Caki2 (cell line): ENCODE data around the gene GDF2. TPM values are rescaled to one million over a fixed set of nuclear protein-coding genes. Genes with fewer than 3 reads are reported as not detected.
A peak's percentile ranks its signal among the peaks of the same experiment; 100 is the strongest.

Experiments
- DNase-seq: peaks from one replicate; pipeline ENCODE4 v3.0.0-alpha.2; 2015; ENCODE audit warnings: low read depth
- in situ Hi-C: cut with HindIII; loops from 2 replicates; pipeline ENCODE4 v1.10.0; 2016; ENCODE audit warnings: low sequenced_read_pairs, low pct_unique_long_range_greater_than_20kb, mixed read lengths
- total RNA-seq: library from RNA; depleted of rRNA; stranded (reverse); fragments of >200 nt; shearing (Covaris generic); gene quantifications from 2 replicates; pipeline ENCODE4 v1.2.3, GENCODE V29; 2014; ENCODE audit warnings: low replicate concordance

GDF2 gene
- total RNA-seq, 1 experiment from 2014 or later, result not detected

DNA sequence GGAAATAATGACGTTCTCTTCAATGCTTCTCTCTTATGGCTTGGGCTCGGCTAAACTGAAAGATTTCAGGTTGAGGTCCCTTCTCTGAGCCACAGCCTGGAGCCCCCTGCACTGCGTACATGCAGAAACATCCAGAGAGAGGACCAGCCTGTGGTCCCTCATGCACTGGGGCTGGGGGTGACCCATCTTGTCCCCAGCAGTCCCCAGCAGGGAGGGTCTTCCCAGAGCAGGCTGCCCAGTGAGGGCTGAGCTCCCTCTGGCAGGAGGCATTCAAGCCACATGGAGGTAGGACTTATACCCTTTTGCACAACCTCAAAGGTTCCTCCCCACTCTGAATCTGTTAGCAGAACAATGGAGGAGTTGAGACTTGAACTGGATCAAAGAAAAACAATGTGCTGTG lies 14.9 kb upstream of the GDF2 start:
- DNase-seq, result no peak
- in situ Hi-C loops, result no loop called here

DNA sequence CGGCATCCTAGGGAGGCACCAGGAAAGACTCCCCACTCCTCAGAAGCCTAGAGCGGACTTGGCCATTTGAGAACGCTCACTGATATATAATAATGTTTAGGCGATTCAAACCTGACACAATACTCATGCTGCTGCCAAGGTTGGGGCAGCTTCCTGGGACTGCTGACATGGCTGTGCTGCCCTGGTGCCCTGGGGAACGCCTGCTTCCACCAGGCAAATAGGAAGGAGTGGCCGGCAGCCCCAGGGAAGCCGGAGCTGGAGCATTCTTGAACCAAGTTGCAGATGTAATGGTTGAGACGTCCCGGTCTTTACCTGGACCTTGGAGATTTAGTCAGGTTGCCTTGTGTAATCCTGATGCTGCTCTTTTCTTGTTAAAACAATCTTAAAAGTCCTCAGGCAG lies 13.5 kb upstream of the GDF2 start:
- in situ Hi-C loops, result no loop called here
- no peak for DNase-seq

DNA sequence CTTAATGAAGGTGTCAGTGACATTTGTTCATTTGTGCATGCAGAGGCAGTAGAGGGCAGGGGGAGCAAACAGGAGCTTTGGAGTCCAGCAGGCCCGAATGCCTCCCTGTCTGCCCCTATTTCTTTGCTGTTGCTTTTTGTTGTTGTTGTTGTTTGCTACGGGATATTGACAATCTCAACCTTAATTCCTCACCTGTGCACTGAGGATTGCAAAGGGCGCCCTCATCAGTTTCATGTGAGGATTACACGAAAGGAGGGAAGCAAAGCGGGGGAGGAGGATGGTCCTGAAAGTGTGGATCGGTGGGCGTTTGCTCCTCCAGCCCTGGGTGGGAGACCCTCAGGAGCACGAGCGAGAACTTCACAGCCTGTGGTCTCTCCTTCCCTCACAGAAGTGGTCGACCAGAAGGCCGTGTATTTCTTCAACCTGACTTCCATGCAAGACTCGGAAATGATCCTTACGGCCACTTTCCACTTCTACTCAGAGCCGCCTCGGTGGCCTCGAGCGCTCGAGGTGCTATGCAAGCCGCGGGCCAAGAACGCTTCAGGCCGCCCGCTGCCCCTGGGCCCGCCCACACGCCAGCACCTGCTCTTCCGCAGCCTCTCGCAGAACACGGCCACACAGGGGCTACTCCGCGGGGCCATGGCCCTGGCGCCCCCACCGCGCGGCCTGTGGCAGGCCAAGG lies 12.7 kb upstream of the GDF2 start:
- no peak for DNase-seq
- in situ Hi-C loops, result no loop called here

DNA sequence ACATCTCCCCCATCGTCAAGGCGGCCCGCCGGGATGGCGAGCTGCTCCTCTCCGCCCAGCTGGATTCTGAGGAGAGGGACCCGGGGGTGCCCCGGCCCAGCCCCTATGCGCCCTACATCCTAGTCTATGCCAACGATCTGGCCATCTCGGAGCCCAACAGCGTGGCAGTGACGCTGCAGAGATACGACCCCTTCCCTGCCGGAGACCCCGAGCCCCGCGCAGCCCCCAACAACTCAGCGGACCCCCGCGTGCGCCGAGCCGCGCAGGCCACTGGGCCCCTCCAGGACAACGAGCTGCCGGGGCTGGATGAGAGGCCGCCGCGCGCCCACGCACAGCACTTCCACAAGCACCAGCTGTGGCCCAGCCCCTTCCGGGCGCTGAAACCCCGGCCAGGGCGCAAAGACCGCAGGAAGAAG lies 12.2 kb upstream of the GDF2 start:
- in situ Hi-C loops, result no loop called here
- no peak for DNase-seq

DNA sequence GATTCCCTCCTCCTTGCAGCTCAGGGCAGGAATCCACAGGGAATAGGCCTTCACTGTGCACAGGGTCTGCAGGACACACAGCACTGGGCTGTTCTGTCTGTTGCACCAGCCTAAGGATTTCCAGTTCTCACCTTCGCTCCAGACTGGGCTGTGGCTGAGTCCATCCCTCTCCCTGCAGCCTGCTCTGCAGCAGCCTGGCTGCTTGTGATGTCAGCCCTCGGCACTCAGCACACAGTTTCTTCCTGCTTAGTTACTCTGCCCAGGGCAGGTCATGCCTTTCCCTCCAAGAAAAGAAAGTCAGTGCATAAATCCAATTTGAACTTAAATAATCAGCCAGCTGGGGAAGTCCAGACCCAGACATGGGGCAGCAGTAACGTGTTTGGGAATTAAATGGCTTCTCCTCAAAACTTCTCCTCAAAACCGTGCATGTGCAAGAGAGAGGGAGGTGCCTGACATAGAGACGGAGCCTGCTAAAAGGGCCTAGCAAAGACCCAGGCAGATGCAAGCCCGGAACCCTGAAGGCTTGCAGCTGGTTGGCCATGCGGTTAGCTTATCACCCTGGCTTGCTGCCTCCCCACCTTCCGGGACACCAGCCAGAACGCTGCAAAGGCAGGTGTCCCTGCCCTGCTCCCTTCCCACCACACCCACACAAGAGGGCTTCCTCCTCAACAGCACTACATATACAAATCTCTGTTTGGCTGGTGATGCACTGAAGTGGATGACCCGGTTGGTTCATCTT lies 10.9 kb upstream of the GDF2 start:
- in situ Hi-C loops, result no loop called here
- DNase-seq, result no peak

DNA sequence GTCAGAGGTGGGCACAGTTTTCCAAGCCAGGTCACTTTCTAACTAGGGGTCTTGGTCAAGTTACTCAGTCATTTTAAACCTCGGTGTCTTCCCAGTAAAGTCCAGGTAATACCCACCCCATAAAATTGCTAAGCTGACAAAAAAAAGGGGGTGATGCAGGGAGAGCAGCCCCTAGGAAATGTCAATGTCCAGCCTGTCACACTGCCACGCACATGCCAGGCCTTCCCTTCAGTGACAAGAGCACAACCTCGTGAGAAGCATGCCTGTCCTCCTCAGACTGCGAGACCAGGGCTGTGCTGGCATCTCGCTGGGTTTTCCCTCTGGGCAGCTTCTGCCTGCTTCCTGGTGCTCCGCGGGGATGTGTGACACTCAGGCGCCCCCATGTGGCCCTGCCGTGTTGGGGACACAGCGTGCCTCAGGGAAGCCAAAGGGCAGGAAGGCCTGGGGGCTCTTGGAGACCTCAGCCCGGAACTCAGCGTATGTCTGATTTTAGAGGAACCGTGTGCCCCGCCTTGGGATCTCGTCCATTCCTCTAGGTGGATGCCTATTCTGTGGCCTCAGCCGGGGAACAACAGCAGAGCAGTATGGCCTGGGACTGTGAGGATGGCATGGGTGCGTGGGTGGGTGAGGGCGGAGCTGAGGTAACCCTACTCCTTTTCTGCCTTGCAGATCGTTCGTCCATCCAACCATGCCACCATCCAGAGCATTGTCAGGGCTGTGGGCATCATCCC lies 10.2 kb upstream of the GDF2 start:
- in situ Hi-C loops, result no loop called here
- DNase-seq, result peak; percentile 61

DNA sequence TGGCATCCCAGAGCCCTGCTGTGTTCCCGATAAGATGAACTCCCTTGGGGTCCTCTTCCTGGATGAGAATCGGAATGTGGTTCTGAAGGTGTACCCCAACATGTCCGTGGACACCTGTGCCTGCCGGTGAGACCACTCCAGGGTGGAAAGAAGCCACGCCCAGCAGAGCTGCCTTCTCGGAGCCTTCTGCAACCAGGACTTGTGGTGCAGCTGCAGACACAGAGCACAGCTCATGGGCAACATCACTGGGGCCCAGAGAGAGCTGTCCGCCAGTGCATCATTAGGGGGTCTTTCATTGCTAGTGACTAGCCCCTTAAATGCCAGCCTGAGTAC lies 9.6 kb upstream of the GDF2 start:
- no peak for DNase-seq
- in situ Hi-C loops, result no loop called here

DNA sequence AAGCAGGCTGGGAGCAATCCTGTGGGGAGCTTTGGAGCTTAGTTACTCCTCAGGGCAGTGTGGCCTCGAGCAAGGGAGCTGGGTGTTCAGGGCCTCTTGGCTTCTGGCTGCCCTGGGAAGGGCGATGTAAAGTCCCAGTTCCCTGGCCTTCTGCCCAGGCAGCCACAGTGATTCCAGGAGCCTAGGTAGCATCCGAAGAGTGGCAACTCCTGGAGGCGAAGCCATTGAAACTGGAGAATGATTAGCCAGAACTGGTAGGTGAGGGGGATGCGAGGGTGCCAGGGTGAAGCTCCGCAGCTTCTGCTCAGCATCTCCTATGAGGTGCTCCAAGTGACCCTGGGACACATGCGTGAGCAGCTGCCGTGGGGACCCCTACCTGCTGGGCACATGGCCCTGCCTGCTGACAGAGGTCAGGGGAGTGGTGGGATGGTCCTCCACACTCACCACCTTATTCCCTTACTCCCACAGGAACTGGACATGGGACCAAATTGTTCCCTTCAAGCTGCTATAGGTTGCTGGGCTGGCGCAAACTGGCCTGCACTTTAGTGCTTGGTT lies 7.8 kb upstream of the GDF2 start:
- in situ Hi-C loops, result no loop called here

DNA sequence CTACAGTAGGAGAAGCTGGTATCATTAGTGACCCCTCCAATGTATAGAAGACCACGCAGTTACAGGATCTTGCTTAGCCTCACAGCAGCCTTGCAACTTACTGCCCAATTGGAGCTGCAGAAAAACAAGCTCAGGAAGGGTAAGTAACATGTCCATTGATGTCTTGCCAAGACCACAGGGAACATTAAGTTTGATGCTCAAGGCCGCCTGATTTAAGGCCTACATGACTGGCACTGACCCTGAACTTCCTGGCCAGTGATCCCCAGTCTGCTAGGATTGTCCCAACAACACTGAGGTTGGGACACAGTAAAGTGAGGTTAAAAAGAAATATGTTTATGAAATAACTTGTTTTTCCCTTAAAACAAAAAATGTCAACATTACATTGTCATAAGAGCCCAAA lies 6.8 kb upstream of the GDF2 start:
- in situ Hi-C loops, result no loop called here
- no peak for DNase-seq

More for the DNA sequence above, 7.8 kb upstream of the GDF2 start:
- DNase-seq, result no peak

DNA sequence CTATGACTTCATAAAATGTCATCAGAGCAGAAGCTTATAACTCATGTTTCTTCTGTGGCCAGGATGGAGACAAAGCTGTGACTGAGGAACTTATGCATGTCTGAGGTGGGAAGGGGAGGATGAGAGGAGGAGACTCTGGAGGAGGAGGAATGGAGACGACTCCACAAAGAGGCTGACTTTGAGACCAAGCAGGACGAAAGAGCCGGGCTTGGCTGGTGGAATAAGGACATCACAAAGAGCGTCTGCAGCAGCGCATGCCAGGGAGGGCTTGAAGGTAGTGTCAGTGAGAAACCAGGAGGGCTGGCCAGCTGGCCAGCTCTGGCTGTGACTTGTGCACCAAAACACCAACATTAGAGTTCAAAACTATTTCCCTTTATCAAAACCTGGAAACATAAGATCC lies 6.1 kb upstream of the GDF2 start:
- in situ Hi-C loops, result no loop called here
- DNase-seq, result no peak

DNA sequence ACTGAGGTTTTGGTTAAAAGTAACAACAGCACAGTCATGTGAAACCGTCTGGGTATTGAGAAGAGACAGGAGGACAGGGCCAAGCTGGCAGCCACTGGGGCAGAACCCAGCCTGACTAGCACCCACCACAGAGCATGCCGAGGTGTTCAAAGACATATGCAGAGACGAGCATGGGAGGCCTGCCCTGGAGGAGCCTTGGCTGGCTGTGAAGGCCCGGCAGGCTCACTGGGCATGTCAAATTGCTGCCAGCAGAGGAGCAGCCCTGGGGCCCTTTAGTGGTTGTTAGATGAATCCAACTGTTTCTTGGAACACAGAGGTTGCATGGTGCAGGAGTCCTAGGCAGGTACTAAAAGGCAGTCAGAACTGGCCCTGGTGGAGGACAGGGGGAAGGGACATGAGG lies 5.0 kb upstream of the GDF2 start:
- DNase-seq, result no peak
- in situ Hi-C loops, result no loop called here

DNA sequence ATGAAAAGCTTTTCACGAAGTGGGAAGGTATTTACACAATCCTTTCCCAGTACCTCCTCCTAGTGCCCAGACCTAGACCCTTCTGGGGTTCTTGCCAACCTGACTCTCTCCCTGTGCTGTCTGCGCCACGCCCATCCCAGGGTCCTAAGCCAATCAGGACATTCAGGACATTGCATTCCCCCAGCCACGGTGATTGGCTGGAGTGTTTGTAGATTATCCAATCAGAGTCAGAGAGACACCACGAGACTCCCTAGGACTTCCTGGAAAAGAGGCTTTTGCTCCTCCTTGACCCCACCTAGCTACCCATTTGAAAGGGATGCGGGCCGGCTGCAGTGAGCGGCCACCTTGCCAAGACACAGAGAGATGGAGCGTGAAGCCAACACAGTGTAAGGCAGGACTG lies 3.5 kb upstream of the GDF2 start:
- in situ Hi-C loops, result no loop called here
- DNase-seq, result peak; percentile 45

DNA sequence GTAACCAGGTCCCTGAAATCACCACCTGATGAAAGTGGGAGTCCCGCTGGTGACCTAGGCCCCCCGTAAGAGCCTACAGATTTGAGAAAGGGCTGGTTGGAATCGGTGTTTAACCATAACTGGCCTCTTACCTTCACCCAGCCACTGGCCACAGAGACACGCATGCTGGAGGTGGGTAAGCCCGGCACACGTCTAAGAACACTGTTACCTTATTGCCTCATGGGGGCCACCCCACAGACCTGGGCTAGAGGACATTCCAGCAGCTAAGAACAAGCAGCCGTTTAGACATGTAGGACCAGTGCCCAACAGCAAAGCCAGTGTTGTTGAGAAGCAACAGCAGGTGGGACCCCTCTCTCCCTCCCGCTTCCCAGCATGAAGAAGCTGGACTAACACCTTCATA lies 2.5 kb upstream of the GDF2 start:
- DNase-seq, result no peak
- in situ Hi-C loops, result no loop called here

DNA sequence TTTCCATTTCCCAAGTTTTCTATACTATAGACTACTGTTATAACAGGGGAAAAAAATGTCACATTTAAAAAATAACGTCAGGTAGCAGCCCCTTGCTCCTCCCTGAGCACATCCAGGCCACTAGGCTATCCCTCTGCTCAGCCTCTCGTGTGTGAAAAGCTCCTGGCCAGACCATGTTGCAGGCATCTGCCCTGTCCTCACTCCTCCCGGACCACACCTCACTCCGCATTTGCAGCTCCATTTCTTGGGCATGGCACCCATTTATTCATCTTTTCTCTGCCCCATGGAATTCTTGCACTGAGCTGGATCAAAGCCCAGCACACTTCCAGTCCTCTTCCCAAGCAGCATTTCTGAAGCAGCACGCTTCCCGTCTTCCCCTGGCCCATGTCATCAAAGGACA lies 1.4 kb upstream of the GDF2 start:
- DNase-seq, result no peak
- in situ Hi-C loops, result no loop called here

DNA sequence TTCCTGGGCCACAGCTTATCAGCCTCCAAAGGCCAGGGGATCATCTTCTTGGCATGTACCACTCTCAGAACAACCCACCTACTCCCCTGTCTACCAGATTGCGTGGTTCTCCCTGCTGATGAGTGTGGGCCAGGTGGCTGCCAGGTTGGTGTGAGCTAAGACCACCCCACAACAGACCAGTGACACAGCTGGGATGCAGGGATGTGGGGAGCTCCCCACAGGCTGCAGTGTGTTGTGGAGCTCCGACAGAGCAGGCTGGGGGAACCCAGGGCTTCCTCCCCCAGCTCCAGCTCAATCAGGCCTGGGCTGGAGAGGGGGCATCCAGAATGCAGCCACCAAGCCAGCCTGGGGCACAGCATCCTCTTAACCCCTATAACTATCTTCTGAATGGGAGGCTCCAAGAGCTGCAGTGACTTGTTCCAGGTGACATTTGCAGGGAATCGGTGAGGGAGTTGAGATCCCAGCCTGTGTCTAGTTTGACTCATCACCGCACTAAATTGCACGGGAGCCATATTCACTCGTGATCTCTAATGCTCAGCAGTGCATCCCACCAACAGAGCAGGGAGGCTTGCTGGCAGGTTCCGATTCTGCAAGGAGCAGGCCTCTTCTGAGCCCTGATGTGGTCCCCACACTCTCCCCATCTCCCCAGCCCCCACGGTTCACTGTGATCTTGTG lies 596 bp upstream of the GDF2 start:
- in situ Hi-C loops, result no loop called here

DNA sequence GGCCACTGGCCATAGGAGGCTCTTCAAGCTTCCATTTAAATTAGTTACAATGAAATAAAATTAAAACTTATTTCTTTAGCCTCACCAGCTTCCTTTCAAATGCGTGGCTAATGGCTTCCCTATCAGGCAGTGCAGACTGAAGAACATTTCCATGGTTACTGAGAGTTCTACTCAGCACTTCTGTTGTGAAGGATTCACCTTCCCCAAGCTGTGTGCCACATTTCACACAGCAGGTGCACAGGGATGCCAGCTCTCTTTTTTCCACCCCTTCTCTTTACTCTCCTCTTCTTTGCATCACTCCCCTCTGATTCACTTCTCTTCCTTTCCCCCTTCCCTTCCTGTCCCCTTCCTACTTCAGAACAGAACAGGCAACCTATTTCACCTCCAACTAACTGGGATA lies 833 bp downstream of the GDF2 start:
- in situ Hi-C loops, result no loop called here
- no peak for DNase-seq

More for the DNA sequence above, 596 bp upstream of the GDF2 start:
- no peak for DNase-seq

DNA sequence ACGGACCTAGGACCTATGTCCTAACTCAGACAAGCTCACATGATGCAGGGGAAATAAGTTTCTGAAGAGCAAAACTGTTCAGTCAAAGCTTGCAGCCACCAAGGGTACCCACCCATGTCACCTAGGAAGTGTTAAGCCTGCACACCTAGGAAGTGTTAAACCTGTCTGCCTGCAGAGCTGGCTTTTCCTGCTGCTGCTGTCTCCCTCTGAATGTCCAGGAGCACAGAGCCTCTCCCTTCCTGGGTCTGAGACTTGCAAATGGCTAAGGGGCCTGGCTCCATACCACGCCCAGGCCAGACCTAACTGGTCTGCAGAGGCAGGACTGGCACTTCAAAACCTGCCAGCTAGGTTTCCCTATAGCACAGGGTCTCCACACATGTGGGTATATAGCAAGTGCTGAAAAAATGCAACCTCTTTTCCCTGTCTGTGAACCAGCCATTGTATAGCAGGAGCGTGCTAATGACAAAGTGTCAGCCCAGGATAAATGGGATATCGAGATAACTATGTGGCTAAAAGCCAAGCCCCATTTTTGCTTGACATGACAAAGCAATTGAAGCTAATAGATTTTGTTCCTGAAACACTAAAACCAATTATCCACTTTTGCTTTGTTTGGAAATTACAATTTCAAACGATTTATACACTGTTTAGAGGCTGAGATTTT lies 1.5 kb downstream of the GDF2 start:
- in situ Hi-C loops, result no loop called here
- DNase-seq, result no peak
